Stimulated activated CD4-positive, alpha-beta T cell treated with anti-CD3 and anti-CD28 coated beads, Interleukin-15, amount 100 ng/mL, for 1 hour (primary cell): Measurements from ENCODE around the gene RIMBP2.

Experiments
- DNase-seq, 2 donors: peaks; one replicate each; pipeline ENCODE4 v3.0.0-alpha.2; 2020; ENCODE audit warnings: low read depth in 1 of 2, low spot score in 1 of 2

RIMBP2 gene

GRCh38 chr12:130468186-130468585 is 247.9 kb downstream of the RIMBP2 start:
- no peak for DNase-seq

- no peak for DNase-seq
These were observed 250.5 kb downstream of the RIMBP2 start for GRCh38 chr12:130465626-130466025.

- DNase-seq: no peak
These were observed 251.1 kb downstream of the RIMBP2 start for GRCh38 chr12:130465046-130465445.

- no peak for DNase-seq
These were observed 252.1 kb downstream of the RIMBP2 start for GRCh38 chr12:130463818-130464670.

- DNase-seq: no peak
These were observed 252.8 kb downstream of the RIMBP2 start for GRCh38 chr12:130463275-130463658.

GRCh38 chr12:130462558-130463274 is 253.4 kb downstream of the RIMBP2 start:
- no peak for DNase-seq

GRCh38 chr12:130461839-130462557 is 254.1 kb downstream of the RIMBP2 start:
- DNase-seq: no peak

GRCh38 chr12:130461447-130461815 is 254.7 kb downstream of the RIMBP2 start:
- no peak for DNase-seq

GRCh38 chr12:130460611-130461446 is 255.3 kb downstream of the RIMBP2 start:
- DNase-seq: no peak

GRCh38 chr12:130459916-130460315 is 256.2 kb downstream of the RIMBP2 start:
- DNase-seq: no peak

GRCh38 chr12:130458341-130458740 is 257.8 kb downstream of the RIMBP2 start:
- no peak for DNase-seq

GRCh38 chr12:130457215-130457614 is 258.9 kb downstream of the RIMBP2 start:
- no peak for DNase-seq

GRCh38 chr12:130456375-130457199 is 259.5 kb downstream of the RIMBP2 start:
- DNase-seq: no peak

- no peak for DNase-seq
These were observed 260.9 kb downstream of the RIMBP2 start for GRCh38 chr12:130455161-130455560.

- DNase-seq: no peak
These were observed 261.8 kb downstream of the RIMBP2 start for GRCh38 chr12:130454296-130454695.

- DNase-seq: no peak
These were observed 263.6 kb downstream of the RIMBP2 start for GRCh38 chr12:130452546-130452945.

- no peak for DNase-seq
These were observed 264.8 kb downstream of the RIMBP2 start for GRCh38 chr12:130451001-130451930.

GRCh38 chr12:130449291-130449690 is 266.8 kb downstream of the RIMBP2 start:
- DNase-seq: no peak
